ENCODE measurements around the gene ATP6V0E1. TPM values are rescaled to one million over a fixed set of nuclear protein-coding genes. Genes with fewer than 3 reads are reported as not detected.
"Not testable (repeated sequence)": the region's sequence is repeated elsewhere in the genome, so short reads cannot be mapped to it uniquely, and the experiment has no call there.

ATP6V0E1 gene
- total RNA-seq, 2 experiments from 2014 or later = 31.1 to 31.9 TPM

DNA sequence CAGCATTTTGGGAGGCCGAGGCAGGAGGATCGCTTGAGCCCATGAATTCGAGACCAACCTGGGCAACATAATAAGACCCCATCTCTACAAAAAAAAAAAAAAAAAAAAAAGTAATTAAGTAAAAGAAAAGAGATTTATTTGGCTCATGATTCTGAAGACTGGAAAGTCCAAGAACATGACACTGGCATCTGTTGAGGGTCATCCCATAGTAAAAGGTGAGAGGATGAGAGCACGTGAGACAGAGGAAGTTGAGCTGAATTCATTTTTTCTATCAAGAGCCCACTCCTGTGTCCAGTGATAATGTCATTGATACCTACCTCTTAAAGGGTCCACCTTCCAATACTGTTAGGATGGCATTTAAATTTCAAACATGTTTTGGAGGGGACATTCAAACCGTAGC lies 92.4 kb downstream of the ATP6V0E1 start:
- H3K4me3 Mint-ChIP-seq = no peak overlapping the region
- Histone ChIP-seq H3K4me3 (ENCODE audit: low read length) (no peak overlapping the region), H3K27ac (ENCODE audit: low read depth in 1 of 2, low read length in 2 of 2) (no peak overlapping the region), H3K9me3 (ENCODE audit: control insufficient read depth in 1 of 2, insufficient read depth in 1 of 2, low read length in 2 of 2) (peaks cover 0 to 6% of the 10 kb centered on the region in 2 experiments), H3K36me3 (ENCODE audit: insufficient read depth, low read length) (peaks cover 10% of the 10 kb centered on the region), H3K4me1 (ENCODE audit: insufficient read depth, low read length) (peaks cover 13% of the 10 kb centered on the region), H3K27me3 (ENCODE audit: control insufficient read depth in 1 of 2, insufficient read depth in 2 of 2, low read length in 2 of 2) (no peaks in the 10 kb centered on the region)
- H3K27ac Mint-ChIP-seq = no peak overlapping the region
- H3K36me3 Mint-ChIP-seq (ENCODE audit: low read depth) = peaks cover 46% of the 10 kb centered on the region
- ATAC-seq (ENCODE audit: poor library complexity) (no peak), DNase-seq (no peak)
- intact Hi-C loops (cut with DNase I, micrococcal nuclease) = no loop called here
- TF ChIP-seq CTCF (IDR thresholded peaks at IDR 0.05) = no peak
- POLR2A ChIA-PET = no interaction called here
- no peaks in the 10 kb centered on the region for H3K9me3 Mint-ChIP-seq
- CTCF ChIA-PET = no interaction called here
- H3K4me1 Mint-ChIP-seq (ENCODE audit: low read depth) = peaks cover 67% of the 10 kb centered on the region
- H3K27me3 Mint-ChIP-seq = no peaks in the 10 kb centered on the region

DNA sequence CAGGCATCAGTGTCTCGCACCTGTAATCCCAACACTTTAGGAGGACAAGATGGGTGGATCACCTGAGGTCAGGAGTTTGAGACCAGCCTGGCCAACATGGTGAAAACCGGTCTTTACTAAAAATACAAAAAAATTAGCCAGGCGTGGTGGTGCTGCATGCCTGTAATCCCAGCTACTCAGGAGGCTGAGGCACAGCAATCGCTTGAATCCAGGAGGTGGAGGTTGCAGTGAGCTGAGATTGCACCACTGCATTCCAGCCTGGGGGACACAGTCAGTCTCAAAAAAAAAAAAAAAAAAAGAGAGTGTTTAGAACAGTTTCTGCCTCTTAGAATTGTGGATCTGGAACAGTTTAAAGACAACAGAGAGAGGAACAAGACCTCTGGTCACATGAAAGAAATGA lies 92.9 kb downstream of the ATP6V0E1 start:
- POLR2A ChIA-PET; H3K27ac Mint-ChIP-seq; H3K4me1 ChIP-seq (ENCODE audit: insufficient read depth, low read length); H3K27ac ChIP-seq (ENCODE audit: low read depth in 1 of 2, low read length in 2 of 2); DNase-seq; CTCF ChIA-PET; intact Hi-C loops (cut with DNase I, micrococcal nuclease); H3K4me3 Mint-ChIP-seq; H3K4me3 ChIP-seq (ENCODE audit: low read length); H3K9me3 ChIP-seq (ENCODE audit: control insufficient read depth in 1 of 2, insufficient read depth in 1 of 2, low read length in 2 of 2); H3K27me3 Mint-ChIP-seq; ATAC-seq (ENCODE audit: poor library complexity); H3K27me3 ChIP-seq (ENCODE audit: control insufficient read depth in 1 of 2, insufficient read depth in 2 of 2, low read length in 2 of 2); H3K9me3 Mint-ChIP-seq: not testable (repeated sequence)
- H3K4me1 Mint-ChIP-seq (ENCODE audit: low read depth) = peaks cover 67% of the 10 kb centered on the region
- peaks cover 15% of the 10 kb centered on the region for H3K36me3 ChIP-seq (ENCODE audit: insufficient read depth, low read length)
- peaks cover 49% of the 10 kb centered on the region for H3K36me3 Mint-ChIP-seq (ENCODE audit: low read depth)

DNA sequence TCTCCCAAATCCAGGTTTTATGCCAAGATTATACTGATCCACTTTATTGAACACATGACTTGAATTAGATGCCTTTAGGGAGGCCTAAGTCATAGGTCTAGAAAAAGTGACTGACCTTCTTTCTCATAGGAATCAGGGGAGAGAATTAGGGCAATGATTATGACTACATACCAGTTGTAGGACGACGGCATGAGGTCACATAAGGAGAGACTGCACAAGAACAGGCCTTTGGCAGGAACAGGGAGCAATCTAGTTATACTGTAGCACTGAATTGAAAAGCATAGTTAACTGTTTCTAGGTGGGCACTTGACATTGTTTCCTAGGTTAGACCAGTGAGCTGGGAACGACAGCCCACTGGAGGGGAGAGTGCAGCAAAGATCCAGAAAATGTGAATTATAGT lies 95.3 kb downstream of the ATP6V0E1 start:
- ATAC-seq (ENCODE audit: poor library complexity) = no peak

More for the DNA sequence above, 95.3 kb downstream of the ATP6V0E1 start:
- no peaks in the 10 kb centered on the region for H3K4me1 ChIP-seq (ENCODE audit: insufficient read depth, low read length)
- H3K27ac ChIP-seq (ENCODE audit: low read depth in 1 of 2, low read length in 2 of 2) = no peak overlapping the region
- H3K27me3 Mint-ChIP-seq = no peaks in the 10 kb centered on the region
- H3K4me3 ChIP-seq (ENCODE audit: low read length) = no peak overlapping the region
- H3K9me3 Mint-ChIP-seq = no peaks in the 10 kb centered on the region
- peaks cover 0 to 6% of the 10 kb centered on the region in 2 experiments for H3K9me3 ChIP-seq (ENCODE audit: control insufficient read depth in 1 of 2, insufficient read depth in 1 of 2, low read length in 2 of 2)
- H3K36me3 ChIP-seq (ENCODE audit: insufficient read depth, low read length) = peaks cover 32% of the 10 kb centered on the region
- H3K27ac Mint-ChIP-seq = peak overlapping the region; percentile 25
- ChIA-PET CTCF (no interaction called here), POLR2A (no interaction called here)
- intact Hi-C loops (cut with DNase I, micrococcal nuclease) = no loop called here
- DNase-seq = no peak
- H3K4me1 Mint-ChIP-seq (ENCODE audit: low read depth) = peaks cover 55% of the 10 kb centered on the region
- TF ChIP-seq CTCF (IDR thresholded peaks at IDR 0.05) = no peak
- no peaks in the 10 kb centered on the region for H3K27me3 ChIP-seq (ENCODE audit: control insufficient read depth in 1 of 2, insufficient read depth in 2 of 2, low read length in 2 of 2)
- peaks cover 59% of the 10 kb centered on the region for H3K36me3 Mint-ChIP-seq (ENCODE audit: low read depth)
- H3K4me3 Mint-ChIP-seq = no peak overlapping the region

Other genes with a start within 250 kb of the ATP6V0E1 start
- gene DUSP1, start 212.6 kb upstream of the ATP6V0E1 start, total RNA-seq = 100 to 1,000 TPM; 761 to 768 TPM
- 10 to 100 TPM; 51.0 to 52.4 TPM for gene ERGIC1, start 149.5 kb upstream of the ATP6V0E1 start, total RNA-seq
- 10 to 100 TPM; 10.0 to 10.5 TPM for gene RPL26L1, start 24.3 kb upstream of the ATP6V0E1 start, total RNA-seq
- 10 to 100 TPM; 92.7 to 99.6 TPM for gene CREBRF, start 72.6 kb downstream of the ATP6V0E1 start, total RNA-seq
- 10 to 100 TPM; 22.5 to 24.4 TPM for gene BNIP1, start 160.8 kb downstream of the ATP6V0E1 start, total RNA-seq

Measured in CD4-positive, alpha-beta T cell (primary cell).